Measurements from ENCODE around the gene SUPT6H. TPM values are rescaled to one million over a fixed set of nuclear protein-coding genes. Genes with fewer than 3 reads are reported as not detected.
A peak's percentile ranks its signal among the peaks of the same experiment; 100 is the strongest.
"Not testable (repeated sequence)": the region's sequence is repeated elsewhere in the genome, so short reads cannot be mapped to it uniquely, and the experiment has no call there.

Gene SUPT6H
- total RNA-seq, 2 experiments from 2014 or later, result 59.4 to 65.9 TPM

GRCh38 chr17:28655160-28655559 is 6.8 kb upstream of the SUPT6H start:
- ChIA-PET POLR2A (no interaction called here), CTCF (interaction anchor here (0.9 kb wide), 1 partner anchor 8 kb away, joined by 4 read pairs; no protein-coding TSS in a partner anchor)
- DNase-seq, result no peak
- H3K4me1 Mint-ChIP-seq (ENCODE audit: low read depth), result peaks cover 13% of the 10 kb centered on the region
- H3K4me3 Mint-ChIP-seq, result no peak overlapping the region
- no peaks in the 10 kb centered on the region for H3K9me3 Mint-ChIP-seq
- no peak overlapping the region for H3K27ac Mint-ChIP-seq
- peaks cover 18% of the 10 kb centered on the region for H3K36me3 Mint-ChIP-seq
- intact Hi-C loops (cut with micrococcal nuclease), result no loop called here
- H3K27me3 Mint-ChIP-seq, result no peaks in the 10 kb centered on the region

- Mint-ChIP-seq H3K4me1 (ENCODE audit: low read depth) (peaks cover 24% of the 10 kb centered on the region), H3K27me3 (no peaks in the 10 kb centered on the region)
Observed at GRCh38 chr17:28657756-28658155, 4.2 kb upstream of the SUPT6H start.

GRCh38 chr17:28658342-28658741 is 3.7 kb upstream of the SUPT6H start:
- CTCF ChIA-PET; H3K27me3 Mint-ChIP-seq; POLR2A ChIA-PET; H3K9me3 Mint-ChIP-seq; DNase-seq; intact Hi-C loops (cut with micrococcal nuclease); H3K27ac Mint-ChIP-seq; H3K4me3 Mint-ChIP-seq: not testable (repeated sequence)
- Mint-ChIP-seq H3K4me1 (ENCODE audit: low read depth) (peaks cover 30% of the 10 kb centered on the region), H3K36me3 (peaks cover 22% of the 10 kb centered on the region)

More at GRCh38 chr17:28657756-28658155, 4.2 kb upstream of the SUPT6H start:
- DNase-seq, result no peak
- Mint-ChIP-seq H3K27ac (no peak overlapping the region), H3K36me3 (peaks cover 18% of the 10 kb centered on the region), H3K4me3 (no peak overlapping the region), H3K9me3 (no peaks in the 10 kb centered on the region)
- ChIA-PET CTCF (interaction anchor here (1.3 to 1.7 kb wide), 2 partner anchors 9 to 11 kb away, joined by 6 to 11 read pairs; no protein-coding TSS in a partner anchor), POLR2A (no interaction called here)
- intact Hi-C loops (cut with micrococcal nuclease), result no loop called here

DNA sequence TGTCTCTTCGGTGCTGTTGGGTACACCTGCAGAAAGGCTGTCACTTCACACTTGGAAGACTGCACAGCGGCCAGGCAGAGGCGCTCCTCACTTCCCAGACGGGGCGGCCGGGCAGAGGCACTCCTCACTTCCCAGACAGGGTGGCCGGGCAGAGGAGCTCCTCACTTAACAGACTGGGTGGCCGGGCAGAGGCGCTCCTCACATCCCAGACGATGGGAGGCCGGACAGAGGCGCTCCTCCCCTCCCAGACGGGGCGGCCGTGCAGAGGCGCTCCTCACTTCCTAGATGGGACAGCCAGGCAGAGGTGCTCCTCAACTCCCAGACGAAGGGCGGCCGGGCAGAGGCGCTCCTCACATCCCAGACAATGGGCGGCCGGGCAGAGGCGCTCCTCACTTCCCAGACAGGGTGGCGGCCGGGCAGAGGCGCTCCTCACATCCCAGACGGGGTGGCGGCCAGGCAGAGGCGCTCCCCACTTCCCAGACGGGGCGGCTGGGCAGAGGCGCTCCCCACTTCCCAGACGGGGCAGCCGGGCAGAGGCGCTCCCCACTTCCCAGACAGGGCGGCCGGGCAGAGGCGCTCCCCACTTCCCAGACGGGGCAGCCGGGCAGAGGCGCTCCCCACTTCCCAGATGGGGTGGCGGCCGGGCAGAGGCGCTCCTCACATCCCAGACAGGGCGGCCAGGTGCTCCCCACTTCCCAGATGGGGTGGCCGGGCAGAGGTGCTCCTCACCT is 3.1 kb upstream of the SUPT6H start:
- H3K4me3 Mint-ChIP-seq; POLR2A ChIA-PET; H3K9me3 Mint-ChIP-seq; CTCF ChIA-PET; H3K27me3 Mint-ChIP-seq; intact Hi-C loops (cut with micrococcal nuclease); H3K27ac Mint-ChIP-seq; DNase-seq: not testable (repeated sequence)
- peaks cover 26% of the 10 kb centered on the region for H3K36me3 Mint-ChIP-seq
- peaks cover 36% of the 10 kb centered on the region for H3K4me1 Mint-ChIP-seq (ENCODE audit: low read depth)

- H3K4me1 Mint-ChIP-seq (ENCODE audit: low read depth), result peaks cover 39% of the 10 kb centered on the region
- H3K9me3 Mint-ChIP-seq; DNase-seq; intact Hi-C loops (cut with micrococcal nuclease); H3K4me3 Mint-ChIP-seq; H3K27ac Mint-ChIP-seq; POLR2A ChIA-PET; H3K27me3 Mint-ChIP-seq: not testable (repeated sequence)
- CTCF ChIA-PET, result interaction anchor here (4.5 kb wide), 1 partner anchor 12 kb away, joined by 94 read pairs; the partner anchor contains the start of gene BLTP2
- H3K36me3 Mint-ChIP-seq, result peaks cover 28% of the 10 kb centered on the region
Observed at GRCh38 chr17:28659497-28659881, 2.5 kb upstream of the SUPT6H start.

DNA sequence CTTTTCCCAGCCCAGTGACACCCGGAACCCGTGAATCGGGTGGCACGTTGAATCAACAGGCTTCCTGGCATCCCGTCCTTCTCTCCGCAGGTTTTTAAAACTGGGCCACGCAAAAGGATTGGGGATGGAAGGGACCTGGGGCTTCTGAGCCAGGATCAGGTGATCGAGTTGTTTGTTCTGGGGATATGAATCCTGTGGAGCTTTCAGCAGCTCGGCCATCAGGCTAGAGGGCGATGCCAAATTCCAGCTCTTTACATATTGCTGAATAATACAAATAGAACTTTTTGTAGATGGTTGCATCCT is 473 bp downstream of the SUPT6H start:
- Mint-ChIP-seq H3K9me3 (no peaks in the 10 kb centered on the region), H3K27ac (peak overlapping the region; percentile 97), H3K27me3 (no peaks in the 10 kb centered on the region), H3K4me3 (peak overlapping the region; percentile 97), H3K36me3 (peaks cover 34% of the 10 kb centered on the region), H3K4me1 (ENCODE audit: low read depth) (peaks cover 44% of the 10 kb centered on the region)
- ChIA-PET CTCF (interaction anchor here (0.7 to 4.5 kb wide), 4 partner anchors 15 to 88 kb away, joined by 3 to 94 read pairs (median 4); partner anchors contain the start of gene BLTP2), POLR2A (interaction anchor here (0.6 to 2.6 kb wide), 10 partner anchors 9 to 261 kb away, joined by 3 to 32 read pairs (median 4); partner anchors contain the start of genes BLTP2, PROCA1, RPL23A and SPAG5)
- intact Hi-C loops (cut with micrococcal nuclease), result loop anchor here (1.0 to 2.0 kb wide), 3 partner anchors 17 to 63 kb away; partner anchors contain the start of genes BLTP2, PROCA1 and SPAG5
- DNase-seq, result no peak

DNA sequence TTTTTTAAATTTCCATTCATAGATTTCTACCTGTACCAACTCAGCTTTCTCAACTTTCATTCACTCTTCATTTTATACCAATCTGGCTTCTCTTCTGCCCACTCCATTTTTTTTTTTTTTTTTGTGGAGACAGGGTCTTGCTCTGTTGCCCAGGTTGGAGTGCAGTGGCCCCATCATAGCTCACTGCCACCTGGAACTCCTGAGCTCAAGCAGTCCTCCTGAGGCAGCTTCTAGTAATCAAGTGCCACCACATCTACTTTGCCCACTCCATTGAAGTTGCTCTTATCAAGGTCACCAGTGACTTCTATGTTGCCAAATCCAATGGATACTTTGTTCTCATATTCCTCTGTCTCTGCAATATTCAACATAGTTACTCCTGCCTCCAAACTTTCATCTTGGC is 1.7 kb downstream of the SUPT6H start:
- POLR2A ChIA-PET, result interaction anchor here (2.4 to 2.6 kb wide), 2 partner anchors 18 to 64 kb away, joined by 11 to 32 read pairs; partner anchors contain the start of genes BLTP2 and SPAG5
- CTCF ChIA-PET, result interaction anchor here (4.5 kb wide), 1 partner anchor 17 kb away, joined by 94 read pairs; the partner anchor contains the start of gene BLTP2
- H3K4me3 Mint-ChIP-seq, result peak overlapping the region; percentile 97
- peaks cover 40% of the 10 kb centered on the region for H3K36me3 Mint-ChIP-seq
- no peak for DNase-seq
- H3K9me3 Mint-ChIP-seq, result no peaks in the 10 kb centered on the region
- no peaks in the 10 kb centered on the region for H3K27me3 Mint-ChIP-seq
- H3K27ac Mint-ChIP-seq, result peak overlapping the region; percentile 97
- intact Hi-C loops (cut with micrococcal nuclease), result loop anchor here (2.0 kb wide), 1 partner anchor 47 kb away; the partner anchor contains the start of gene PROCA1
- peaks cover 54% of the 10 kb centered on the region for H3K4me1 Mint-ChIP-seq (ENCODE audit: low read depth)

- peaks cover 43% of the 10 kb centered on the region for H3K4me1 Mint-ChIP-seq (ENCODE audit: low read depth)
- intact Hi-C loops (cut with micrococcal nuclease), result no loop called here
- H3K27me3 Mint-ChIP-seq, result no peaks in the 10 kb centered on the region
- CTCF ChIA-PET, result no interaction called here
- POLR2A ChIA-PET, result no interaction called here
- H3K27ac Mint-ChIP-seq, result no peak overlapping the region
- no peak overlapping the region for H3K4me3 Mint-ChIP-seq
- no peak for DNase-seq
- H3K36me3 Mint-ChIP-seq, result peaks cover 28% of the 10 kb centered on the region
- H3K9me3 Mint-ChIP-seq, result no peaks in the 10 kb centered on the region
Observed at GRCh38 chr17:28665994-28666393, 4.0 kb downstream of the SUPT6H start.

GRCh38 chr17:28667870-28668269 is 5.9 kb downstream of the SUPT6H start:
- Mint-ChIP-seq H3K27ac (no peak overlapping the region), H3K36me3 (peaks cover 37% of the 10 kb centered on the region), H3K27me3 (no peaks in the 10 kb centered on the region), H3K9me3 (no peaks in the 10 kb centered on the region), H3K4me3 (no peak overlapping the region), H3K4me1 (ENCODE audit: low read depth) (peaks cover 38% of the 10 kb centered on the region)
- no peak for DNase-seq
- POLR2A ChIA-PET, result interaction anchor here (1.1 kb wide), 1 partner anchor 43 kb away, joined by 4 read pairs; no protein-coding TSS in a partner anchor
- CTCF ChIA-PET, result interaction anchor here (1.1 to 2.2 kb wide), 2 partner anchors 21 to 55 kb away, joined by 3 to 10 read pairs; no protein-coding TSS in a partner anchor
- intact Hi-C loops (cut with micrococcal nuclease), result no loop called here

DNA sequence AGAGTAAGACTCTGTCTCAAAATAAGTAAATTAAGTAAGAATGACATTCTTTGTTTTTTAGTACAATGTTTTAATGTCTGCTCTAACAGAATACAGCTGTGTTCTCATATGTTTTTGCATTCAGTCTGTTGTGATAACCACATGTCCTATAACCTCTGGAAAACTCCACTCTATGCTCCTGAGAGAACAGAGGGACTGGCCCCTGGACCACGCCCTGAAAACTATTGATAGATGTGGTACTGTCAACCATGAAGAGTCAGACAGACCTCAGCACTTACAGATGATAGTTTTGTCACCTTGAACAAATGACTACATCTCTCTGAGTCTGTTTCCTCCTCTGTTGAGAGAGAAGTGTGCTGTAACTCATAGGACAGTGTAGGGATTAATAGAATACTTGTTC is 7.9 kb downstream of the SUPT6H start:
- intact Hi-C loops (cut with micrococcal nuclease), result no loop called here
- Mint-ChIP-seq H3K27ac (no peak overlapping the region), H3K36me3 (peaks cover 41% of the 10 kb centered on the region), H3K4me1 (ENCODE audit: low read depth) (peaks cover 20% of the 10 kb centered on the region), H3K4me3 (no peak overlapping the region), H3K9me3 (no peaks in the 10 kb centered on the region), H3K27me3 (no peaks in the 10 kb centered on the region)
- DNase-seq, result no peak
- ChIA-PET CTCF (interaction anchor here (2.2 kb wide), 1 partner anchor 23 kb away, joined by 10 read pairs; no protein-coding TSS in a partner anchor), POLR2A (no interaction called here)

DNA sequence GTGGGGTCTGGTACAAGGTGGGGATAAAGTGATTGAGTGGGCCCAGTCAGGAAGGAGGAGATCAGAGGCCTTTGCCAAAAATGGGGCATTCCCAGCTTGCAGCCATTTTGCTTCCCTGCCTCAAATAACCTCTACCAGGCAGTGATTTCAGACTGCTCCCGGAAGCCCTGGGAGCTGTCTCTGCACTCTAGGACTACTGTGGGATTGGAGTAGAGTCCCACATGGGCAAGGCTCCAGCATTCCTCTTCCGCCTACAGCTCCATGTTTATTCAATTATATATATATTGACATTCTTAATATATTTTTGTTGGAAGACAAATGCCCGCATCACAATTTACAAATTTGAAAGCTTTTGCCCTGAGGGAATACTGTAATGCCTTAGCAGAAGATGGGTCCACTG is 13.5 kb downstream of the SUPT6H start:
- no peak for DNase-seq
- intact Hi-C loops (cut with micrococcal nuclease), result no loop called here
- H3K9me3 Mint-ChIP-seq, result no peaks in the 10 kb centered on the region
- H3K4me3 Mint-ChIP-seq, result no peak overlapping the region
- ChIA-PET CTCF (interaction anchor here (1.0 to 3.5 kb wide), 4 partner anchors 28 to 86 kb away, joined by 3 to 19 read pairs (median 7); partner anchors contain the start of gene BLTP2), POLR2A (interaction anchor here (1.2 kb wide), 1 partner anchor 31 kb away, joined by 3 read pairs; the partner anchor contains the start of gene BLTP2)
- H3K36me3 Mint-ChIP-seq, result peaks cover 59% of the 10 kb centered on the region
- no peaks in the 10 kb centered on the region for H3K4me1 Mint-ChIP-seq (ENCODE audit: low read depth)
- no peak overlapping the region for H3K27ac Mint-ChIP-seq
- H3K27me3 Mint-ChIP-seq, result no peaks in the 10 kb centered on the region

GRCh38 chr17:28675980-28676379 is 14.0 kb downstream of the SUPT6H start:
- H3K9me3 Mint-ChIP-seq, result no peaks in the 10 kb centered on the region
- peak; percentile 20 for DNase-seq
- ChIA-PET POLR2A (interaction anchor here (1.2 kb wide), 1 partner anchor 31 kb away, joined by 3 read pairs; the partner anchor contains the start of gene BLTP2), CTCF (interaction anchor here (0.7 to 3.5 kb wide), 5 partner anchors 28 to 86 kb away, joined by 3 to 19 read pairs (median 5); partner anchors contain the start of gene BLTP2)
- H3K4me3 Mint-ChIP-seq, result no peak overlapping the region
- H3K27me3 Mint-ChIP-seq, result no peaks in the 10 kb centered on the region
- H3K27ac Mint-ChIP-seq, result no peak overlapping the region
- intact Hi-C loops (cut with micrococcal nuclease), result loop anchor here (2.0 kb wide), 1 partner anchor 31 kb away; the partner anchor contains the start of gene BLTP2
- H3K4me1 Mint-ChIP-seq (ENCODE audit: low read depth), result no peaks in the 10 kb centered on the region
- peaks cover 60% of the 10 kb centered on the region for H3K36me3 Mint-ChIP-seq

All from activated CD4-positive, alpha-beta memory T cell treated with anti-CD3 and anti-CD28 coated beads for 36 hours (primary cell).